HL-60/S4 (cell line): ENCODE measurements around the gene KRT72.

Source experiments
- in situ Hi-C: fragments of 300-500 bp; cut with MboI; formaldehyde crosslinking; loops from 2 replicates; pipeline ENCODE4 v1.14.3; 2022; ENCODE audit warnings: low sequenced_read_pairs

KRT72 gene

DNA sequence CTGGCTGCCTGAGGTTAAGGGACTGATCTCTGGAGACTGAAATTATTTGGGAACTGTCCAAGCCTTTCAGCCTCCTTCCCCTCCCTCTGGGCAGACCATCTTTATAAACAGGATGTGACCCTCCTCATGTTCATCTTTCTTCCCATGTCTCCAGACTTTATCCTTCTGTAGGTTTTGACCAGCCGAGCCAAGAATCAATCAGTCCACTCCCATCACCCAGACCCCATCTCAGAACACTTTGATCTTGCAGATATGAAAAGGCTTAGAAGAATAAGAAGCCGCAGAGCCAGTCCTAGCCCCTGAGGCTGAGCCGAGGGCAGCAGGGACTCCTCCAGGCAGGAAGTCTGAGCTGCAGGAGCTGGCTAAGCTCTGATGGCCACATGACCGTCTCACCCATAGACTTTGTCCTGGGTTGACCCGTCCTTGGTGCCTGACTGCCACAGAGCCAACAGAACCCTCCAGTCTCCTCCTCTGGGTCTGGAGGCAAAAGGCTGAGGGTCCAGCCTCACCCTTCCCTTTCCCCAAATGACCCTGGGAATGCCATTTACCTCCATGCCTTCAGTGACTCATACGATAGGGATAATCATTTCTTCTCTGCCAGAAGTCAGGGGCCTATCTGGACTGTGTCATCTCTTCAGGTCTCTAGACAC is 49.9 kb downstream of the KRT72 start:
- in situ Hi-C loops = no loop called here

DNA sequence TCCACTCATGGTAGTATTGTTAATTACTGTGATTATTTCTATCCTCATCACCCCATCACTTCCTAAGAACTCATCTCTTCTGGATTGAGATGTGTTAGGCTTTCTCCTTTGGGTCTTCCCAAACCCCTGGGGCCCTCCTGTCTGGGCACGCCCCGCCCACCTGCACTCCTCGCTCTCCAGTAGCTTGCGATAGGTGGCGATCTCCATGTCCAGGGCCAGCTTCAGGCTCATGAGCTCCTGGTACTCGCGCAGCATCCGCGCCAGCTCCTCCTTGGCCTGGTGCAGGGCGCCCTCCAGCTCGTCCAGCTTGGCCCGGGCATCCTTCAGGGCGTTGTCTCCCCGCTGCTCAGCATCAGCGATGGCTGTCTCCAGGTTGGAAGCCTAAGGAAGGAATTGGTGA is 55.1 kb downstream of the KRT72 start:
- in situ Hi-C loops = loop anchor here (25.0 kb wide), 1 partner anchor 409 kb away; no protein-coding TSS in a partner anchor

- in situ Hi-C loops = loop anchor here (25.0 kb wide), 1 partner anchor 407 kb away; no protein-coding TSS in a partner anchor
These were observed 57.0 kb downstream of the KRT72 start for GRCh38 chr12:52543985-52544883.

GRCh38 chr12:52542785-52543318 is 58.4 kb downstream of the KRT72 start:
- in situ Hi-C loops = loop anchor here (25.0 kb wide), 1 partner anchor 406 kb away; no protein-coding TSS in a partner anchor

GRCh38 chr12:52542157-52542556 is 59.1 kb downstream of the KRT72 start:
- in situ Hi-C loops = loop anchor here (25.0 kb wide), 1 partner anchor 405 kb away; no protein-coding TSS in a partner anchor

- in situ Hi-C loops = loop anchor here (25.0 kb wide), 1 partner anchor 404 kb away; no protein-coding TSS in a partner anchor
These were observed 59.6 kb downstream of the KRT72 start for GRCh38 chr12:52541709-52542108.

GRCh38 chr12:52540531-52540930 is 60.7 kb downstream of the KRT72 start:
- in situ Hi-C loops = loop anchor here (25.0 kb wide), 1 partner anchor 403 kb away; no protein-coding TSS in a partner anchor

DNA sequence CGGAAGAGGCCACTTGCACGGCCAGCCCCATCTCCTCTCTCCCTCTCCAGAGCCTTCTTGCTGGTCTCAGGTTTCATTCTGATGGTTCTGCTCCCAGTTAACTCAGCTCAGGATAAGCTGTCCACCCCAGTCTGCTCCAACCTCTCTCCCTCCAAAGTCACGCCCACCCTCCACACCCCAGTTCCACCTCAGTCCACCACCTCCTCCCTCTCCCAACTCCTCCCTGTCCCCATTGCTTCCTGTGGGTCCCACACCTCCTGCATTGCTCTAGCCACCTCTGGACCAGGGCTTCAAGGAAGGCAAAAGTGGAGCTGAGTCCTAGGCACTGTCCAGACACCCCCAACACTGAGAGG is 61.5 kb downstream of the KRT72 start:
- in situ Hi-C loops = loop anchor here (25.0 kb wide), 1 partner anchor 402 kb away; no protein-coding TSS in a partner anchor

DNA sequence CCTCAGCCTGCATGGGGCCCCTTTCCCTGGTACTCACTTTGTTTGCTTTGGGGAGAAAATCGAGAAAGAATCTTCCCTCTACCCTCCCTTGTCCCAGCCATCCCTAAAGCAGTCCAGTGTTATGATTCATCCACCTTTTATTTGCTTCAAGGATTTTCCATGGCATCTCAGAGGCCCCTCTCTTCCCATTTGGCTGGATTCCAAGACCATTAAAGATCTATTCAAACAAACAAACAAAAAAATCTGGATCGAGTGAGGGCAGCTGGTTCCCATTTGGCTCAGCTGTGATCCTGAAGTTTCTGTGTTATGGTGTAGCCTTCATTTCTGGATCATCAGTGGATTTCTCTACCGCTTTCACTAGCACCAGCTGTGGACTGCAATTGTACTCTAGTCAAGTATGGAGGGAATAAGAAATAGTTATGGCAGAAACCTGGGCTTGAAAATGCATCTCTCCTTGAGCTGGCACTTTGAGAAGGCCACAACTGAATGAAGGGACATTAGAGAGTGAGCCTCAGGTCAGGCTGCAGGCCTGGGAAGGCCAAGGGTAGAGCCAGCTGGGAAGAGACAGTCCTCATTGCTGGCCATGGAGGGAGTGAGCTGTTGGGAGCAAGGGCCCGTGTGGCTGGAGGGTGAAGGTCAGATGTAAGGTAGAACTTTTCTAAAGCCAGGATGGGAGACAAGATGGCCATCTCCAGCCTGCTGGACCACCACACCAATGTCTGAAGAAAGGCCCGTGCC is 62.0 kb downstream of the KRT72 start:
- in situ Hi-C loops = loop anchor here (25.0 kb wide), 1 partner anchor 402 kb away; no protein-coding TSS in a partner anchor

DNA sequence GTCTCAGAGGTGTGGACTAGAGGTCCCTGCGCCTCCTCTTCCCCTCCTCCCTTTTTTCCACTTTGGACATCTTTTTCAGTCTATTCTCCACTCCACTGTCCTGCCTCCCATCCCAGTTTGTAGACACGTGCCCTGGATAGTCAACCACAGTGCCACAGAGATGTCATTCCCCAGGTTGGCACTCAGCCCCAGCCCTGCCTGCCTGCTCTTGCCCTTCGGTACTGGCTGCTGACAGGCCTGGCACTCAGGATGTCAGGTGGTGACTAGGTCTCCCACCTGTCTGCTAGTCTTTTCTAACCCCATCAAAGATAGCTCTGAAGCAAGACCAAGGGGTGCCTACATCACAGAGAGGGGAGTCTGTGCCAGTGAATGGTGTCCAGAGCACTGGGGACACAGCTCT is 64.2 kb downstream of the KRT72 start:
- in situ Hi-C loops = loop anchor here (25.0 kb wide), 1 partner anchor 400 kb away; no protein-coding TSS in a partner anchor
